B cell (primary cell): Measurements from ENCODE around the gene CCHCR1. TPM values are rescaled to one million over a fixed set of nuclear protein-coding genes. Genes with fewer than 3 reads are reported as not detected.

Experiments
- ATAC-seq: fragments of 200-7000 bp; cut with Tn5 transposase; one replicate; pipeline ENCODE4 v1.10.0; 2021; ENCODE audit warnings: low read depth, mild to moderate bottlenecking, moderate number of reproducible peaks, moderate library complexity
- CTCF ChIA-PET: fragments of 350-600 bp; sonication (Branson Sonifier 250); formaldehyde crosslinking; loops from one replicate; lab custom pipeline; 2021; ENCODE audit warnings: antibody characterized with exemption, inconsistent platforms; lab: Charles Lee
- POLR2A ChIA-PET: fragments of 350-600 bp; sonication (Branson Sonifier 250); formaldehyde crosslinking; loops from one replicate; lab custom pipeline; 2021; ENCODE audit warnings: antibody characterized with exemption; lab: Charles Lee
- DNase-seq: peaks from one replicate; pipeline ENCODE4 v3.0.0; 2013
- H2AFZ ChIP-seq: 2 replicates; pipeline ENCODE4 v1.6.1; 2012; ENCODE audit warnings: mild to moderate bottlenecking, low read depth, low read length; ENCODE audit not compliant: insufficient read depth, poor library complexity, severe bottlenecking
- H3K27ac ChIP-seq, 2 donors: 1 replicate in 1 of 2; 2 replicates in 1 of 2; pipeline ENCODE4 v1.5.1; 2012 to 2013; ENCODE audit warnings: low read length in 2 of 2, mild to moderate bottlenecking in 2 of 2, moderate library complexity in 1 of 2
- H3K27me3 ChIP-seq, 4 experiments: fragments of 200-600 bp in 1 of 4; sonication (generic) in 1 of 4; replicated peaks in 1 of 4; 1 replicate in 2 of 4; 2 replicates in 2 of 4; pipeline versions ENCODE4 v1.6.1 to v1.7.0; 2013 to 2016; ENCODE audit warnings: low read length in 3 of 4, mild to moderate bottlenecking in 2 of 4, mixed read lengths in 1 of 4, moderate library complexity in 1 of 4; ENCODE audit not compliant: insufficient read depth in 4 of 4, control insufficient read depth in 3 of 4; ENCODE audit errors: control extremely low read depth in 1 of 4
- H3K36me3 ChIP-seq, 2 experiments: replicated peaks in 1 of 2; 1 replicate in 1 of 2; 2 replicates in 1 of 2; pipeline versions ENCODE4 v1.6.1 to v1.7.1; 2013; ENCODE audit warnings: low read length in 1 of 2; ENCODE audit not compliant: insufficient read depth in 2 of 2, control insufficient read depth in 1 of 2; ENCODE audit errors: control extremely low read depth in 1 of 2, extremely low read depth in 1 of 2
- H3K4me1 ChIP-seq, 2 donors: fragments of 200-600 bp in 1 of 2; sonication (generic) in 1 of 2; 1 replicate in 1 of 2; 2 replicates in 1 of 2; pipeline versions ENCODE4 v1.5.1 to v1.6.1; 2013 to 2017; ENCODE audit warnings: low read length in 2 of 2; ENCODE audit not compliant: control insufficient read depth in 2 of 2, insufficient read depth in 2 of 2
- H3K4me2 ChIP-seq: replicated peaks from 2 replicates; pipeline ENCODE3; 2012; ENCODE audit warnings: mild to moderate bottlenecking, low read depth, low read length; ENCODE audit not compliant: poor library complexity, severe bottlenecking
- H3K4me3 ChIP-seq, 5 experiments: fragments of 200-600 bp in 1 of 5; sonication (generic) in 1 of 5; 1 replicate in 3 of 5; 2 replicates in 2 of 5; pipeline versions ENCODE4 v1.5.1 to v1.7.0; 2011 to 2016; ENCODE audit warnings: low read length in 4 of 5, mild to moderate bottlenecking in 4 of 5, low read depth in 2 of 5, control low read depth in 1 of 5, moderate library complexity in 1 of 5; ENCODE audit not compliant: insufficient read depth in 1 of 5; ENCODE audit errors: control extremely low read depth in 1 of 5, extremely low read depth in 1 of 5
- H3K79me2 ChIP-seq: fragments of 200-600 bp; sonication (generic); one replicate; pipeline ENCODE4 v1.6.0; 2016; ENCODE audit warnings: low read length; ENCODE audit not compliant: control insufficient read depth, insufficient read depth
- H3K9ac ChIP-seq: fragments of 200-600 bp; sonication (generic); 2 replicates; pipeline ENCODE4 v1.6.1; 2017; ENCODE audit warnings: mild to moderate bottlenecking, low read length, moderate library complexity
- H3K9me3 ChIP-seq, 3 donors: one replicate each; pipeline versions ENCODE4 v1.6.1 to v1.7.1; 2013; ENCODE audit warnings: low read length in 2 of 3; ENCODE audit not compliant: control insufficient read depth in 2 of 3, insufficient read depth in 1 of 3; ENCODE audit errors: control extremely low read depth in 1 of 3
- H4K20me1 ChIP-seq: 2 replicates; pipeline ENCODE4 v1.6.0; 2012; ENCODE audit warnings: mild to moderate bottlenecking, low read length; ENCODE audit not compliant: insufficient read depth, control insufficient read depth, poor library complexity, severe bottlenecking
- H3K27ac Mint-ChIP-seq: one replicate; pipeline ENCODE4 v1.8.0; 2021; ENCODE audit warnings: mixed read lengths
- H3K27me3 Mint-ChIP-seq: one replicate; pipeline ENCODE4 v1.8.0; 2021; ENCODE audit warnings: mixed read lengths
- H3K4me1 Mint-ChIP-seq: one replicate; pipeline ENCODE4 v1.8.0; 2021; ENCODE audit warnings: mixed read lengths
- H3K4me3 Mint-ChIP-seq: one replicate; pipeline ENCODE4 v1.8.0; 2021; ENCODE audit warnings: mixed read lengths
- H3K9me3 Mint-ChIP-seq: one replicate; pipeline ENCODE4 v1.8.0; 2022; ENCODE audit warnings: mixed read lengths; ENCODE audit not compliant: insufficient read depth
- CTCF ChIP-seq: fragments of 200-600 bp; IDR thresholded peaks from one replicate; pipeline ENCODE4 v1.8.0; 2022; ENCODE audit warnings: antibody characterized with exemption, mild to moderate bottlenecking
- EZH2 ChIP-seq: IDR thresholded peaks from 2 replicates; pipeline ENCODE4 v1.6.1; 2012; ENCODE audit warnings: borderline replicate concordance, low read depth, mild to moderate bottlenecking, moderate library complexity, low read length; ENCODE audit not compliant: insufficient read depth, poor library complexity, severe bottlenecking
- WGBS: methylation state at CpG from one replicate; pipeline ENCODE4 v1.1.5; 2013; ENCODE audit warnings: missing lambda C conversion rate; ENCODE audit not compliant: insufficient coverage; 5-methylcytosine and 5-hydroxymethylcytosine counted together
- intact Hi-C: fragments of 100-400 bp; cut with micrococcal nuclease; formaldehyde crosslinking; loops from one replicate; pipeline ENCODE4 v1.10.0; 2022
- polyA plus RNA-seq: library from polyadenylated mRNA; depleted of rRNA; stranded (reverse); fragments of >200 nt; gene quantifications from 2 replicates; pipeline ENCODE4 v1.2.3, GENCODE V29; 2012
- total RNA-seq, 2 donors: library from RNA; stranded (reverse); fragments of 120-200 nt in 1 of 2; gene quantifications; 1 replicate in 1 of 2; 2 replicates in 1 of 2; pipeline versions ENCODE4 v1.2.3 to v1.2.4, GENCODE V29; 2013 to 2022

The CCHCR1 gene
- total and polyA plus RNA-seq, 2 donors (not counting 1 experiment from before 2014, with no cell fraction given), result 17.0 to 34.7 TPM

GRCh38 chr6:31204751-31205145, 47.1 kb upstream of the CCHCR1 start:
- Mint-ChIP-seq H3K9me3 (no peaks in the 10 kb centered on the region), H3K4me1 (peaks cover 39% of the 10 kb centered on the region), H3K27ac (peak overlapping the region; percentile 97), H3K27me3 (no peaks in the 10 kb centered on the region), H3K4me3 (peak overlapping the region; percentile 57)
- TF ChIP-seq EZH2 (no peak), CTCF (no peak)
- H3K36me3 ChIP-seq, result no peaks in the 10 kb centered on the region
- H3K4me2 ChIP-seq, result peak overlapping the region; percentile 75
- no peaks in the 10 kb centered on the region for H3K9me3 ChIP-seq
- CTCF ChIA-PET, result interaction anchor here (1.0 to 1.3 kb wide), 2 partner anchors 8 to 193 kb away, joined by 3 read pairs; no protein-coding TSS in a partner anchor
- H4K20me1 ChIP-seq, result no peaks in the 10 kb centered on the region
- peaks cover 21 to 41% of the 10 kb centered on the region in 2 donors for H3K4me1 ChIP-seq
- DNase-seq, result no peak
- H2AFZ ChIP-seq, result no peak overlapping the region
- no peaks in the 10 kb centered on the region for H3K27me3 ChIP-seq
- peak overlapping the region in 1 of 5 experiments; percentile 63 for H3K4me3 ChIP-seq
- intact Hi-C loops, result loop anchor here (1.0 kb wide), 1 partner anchor 68 kb away; the partner anchor contains the start of gene HLA-C
- H3K79me2 ChIP-seq, result no peaks in the 10 kb centered on the region
- ATAC-seq, result no peak
- H3K9ac ChIP-seq, result no peak overlapping the region
- 100% methylated on average over 4 of the region's 4 CpGs for WGBS
- peak overlapping the region; percentile 94 to 95 for H3K27ac ChIP-seq
- POLR2A ChIA-PET, result interaction anchor here (0.7 kb wide), 1 partner anchor 103 kb away, joined by 3 read pairs; no protein-coding TSS in a partner anchor

GRCh38 chr6:31203345-31203979, 45.9 kb upstream of the CCHCR1 start:
- Mint-ChIP-seq H3K4me3 (peak overlapping the region; percentile 97), H3K4me1 (peaks cover 50% of the 10 kb centered on the region), H3K27ac (peak overlapping the region; percentile 97), H3K9me3 (no peaks in the 10 kb centered on the region), H3K27me3 (no peaks in the 10 kb centered on the region)
- Histone ChIP-seq H3K27me3 (no peaks in the 10 kb centered on the region), H3K4me2 (peak overlapping the region; percentile 75), H3K27ac (peak overlapping the region; percentile 94 to 95), H2AFZ (peak overlapping the region; percentile 73), H4K20me1 (no peaks in the 10 kb centered on the region), H3K4me1 (peaks cover 21 to 54% of the 10 kb centered on the region in 2 donors), H3K9me3 (no peaks in the 10 kb centered on the region), H3K4me3 (peak overlapping the region; percentile 52 to 96 (median 75)), H3K9ac (peak overlapping the region; percentile 69), H3K36me3 (no peaks in the 10 kb centered on the region), H3K79me2 (peaks cover 2% of the 10 kb centered on the region)
- peak; percentile 55 for ATAC-seq
- ChIA-PET POLR2A (interaction anchor here (0.7 to 2.1 kb wide), 6 partner anchors 8 to 164 kb away, joined by 3 to 10 read pairs (median 6); no protein-coding TSS in a partner anchor), CTCF (interaction anchor here (0.6 to 2.1 kb wide), 5 partner anchors 11 to 351 kb away, joined by 3 to 13 read pairs (median 4); no protein-coding TSS in a partner anchor)
- 0% methylated on average over 2 of the region's 5 CpGs for WGBS
- TF ChIP-seq EZH2 (no peak), CTCF (no peak)
- peak; percentile 86 for DNase-seq
- intact Hi-C loops, result no loop called here
